Gastroesophageal sphincter (tissue), 3 donors: ENCODE measurements around the gene XAGE1A.
"Not testable (repeated sequence)": the region's sequence is repeated elsewhere in the genome, so short reads cannot be mapped to it uniquely, and the experiment has no call there.

Experiments
- EP300 ChIP-seq: sonication (generic); formaldehyde crosslinking; IDR thresholded peaks from one replicate; pipeline ENCODE4 v1.6.1; 2017; ENCODE audit warnings: antibody characterized with exemption, mild to moderate bottlenecking
- TF ChIP-seq, protein P1 (sequence below), 4 experiments: fragments of 200-600 bp in 2 of 4; fragments of 450-650 bp in 2 of 4; sonication (generic) in 1 of 4; IDR thresholded peaks; one replicate each; pipeline ENCODE4 v1.5.1; 2017 to 2019; ENCODE audit warnings: antibody characterized with exemption in 4 of 4, mild to moderate bottlenecking in 2 of 4, moderate library complexity in 2 of 4

DNA sequence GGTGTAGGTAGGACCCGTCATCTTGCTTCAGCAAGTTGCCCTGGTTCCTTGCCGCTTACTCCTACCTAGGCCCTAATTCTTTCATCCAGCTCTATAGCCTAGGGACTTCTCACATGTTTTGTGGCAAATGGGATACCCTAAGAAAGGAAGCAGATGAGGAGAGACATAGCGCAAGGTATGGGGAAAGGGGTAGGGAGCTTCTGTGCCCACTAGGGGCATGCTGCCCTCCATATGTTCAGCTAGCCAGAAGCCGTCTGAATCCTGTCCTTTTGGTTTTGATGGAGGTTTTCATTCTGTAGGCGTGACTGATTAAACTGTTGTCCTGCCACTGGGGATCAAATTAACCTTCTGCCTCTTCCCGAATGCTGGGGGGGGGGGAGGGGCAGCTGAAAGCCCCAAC, 15.5 kb downstream of the XAGE1A start:
- TF ChIP-seq, protein P1, sequence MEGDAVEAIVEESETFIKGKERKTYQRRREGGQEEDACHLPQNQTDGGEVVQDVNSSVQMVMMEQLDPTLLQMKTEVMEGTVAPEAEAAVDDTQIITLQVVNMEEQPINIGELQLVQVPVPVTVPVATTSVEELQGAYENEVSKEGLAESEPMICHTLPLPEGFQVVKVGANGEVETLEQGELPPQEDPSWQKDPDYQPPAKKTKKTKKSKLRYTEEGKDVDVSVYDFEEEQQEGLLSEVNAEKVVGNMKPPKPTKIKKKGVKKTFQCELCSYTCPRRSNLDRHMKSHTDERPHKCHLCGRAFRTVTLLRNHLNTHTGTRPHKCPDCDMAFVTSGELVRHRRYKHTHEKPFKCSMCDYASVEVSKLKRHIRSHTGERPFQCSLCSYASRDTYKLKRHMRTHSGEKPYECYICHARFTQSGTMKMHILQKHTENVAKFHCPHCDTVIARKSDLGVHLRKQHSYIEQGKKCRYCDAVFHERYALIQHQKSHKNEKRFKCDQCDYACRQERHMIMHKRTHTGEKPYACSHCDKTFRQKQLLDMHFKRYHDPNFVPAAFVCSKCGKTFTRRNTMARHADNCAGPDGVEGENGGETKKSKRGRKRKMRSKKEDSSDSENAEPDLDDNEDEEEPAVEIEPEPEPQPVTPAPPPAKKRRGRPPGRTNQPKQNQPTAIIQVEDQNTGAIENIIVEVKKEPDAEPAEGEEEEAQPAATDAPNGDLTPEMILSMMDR (IDR thresholded peaks at IDR 0.05): not testable (repeated sequence)
- TF ChIP-seq EP300: not testable (repeated sequence)
